M059J (cell line): ENCODE measurements around the gene JADE3. TPM values are rescaled to one million over a fixed set of nuclear protein-coding genes. Genes with fewer than 3 reads are reported as not detected.

Experiments used
- DNase-seq: peaks from one replicate; pipeline ENCODE4 v3.0.0-alpha.2; 2012; ENCODE audit warnings: low read depth
- total RNA-seq: library from RNA; depleted of rRNA; stranded (reverse); fragments of >200 nt; shearing (Covaris generic); gene quantifications from 2 replicates; pipeline ENCODE4 v1.2.3, GENCODE V29; 2014

Gene JADE3
- total RNA-seq, 1 experiment from 2014 or later: 8.6 TPM

GRCh38 chrX:47026198-47026597 lies 114.0 kb downstream of the JADE3 start:
- DNase-seq: no peak

GRCh38 chrX:47030339-47030738 lies 118.1 kb downstream of the JADE3 start:
- DNase-seq: peak; percentile 69

DNA sequence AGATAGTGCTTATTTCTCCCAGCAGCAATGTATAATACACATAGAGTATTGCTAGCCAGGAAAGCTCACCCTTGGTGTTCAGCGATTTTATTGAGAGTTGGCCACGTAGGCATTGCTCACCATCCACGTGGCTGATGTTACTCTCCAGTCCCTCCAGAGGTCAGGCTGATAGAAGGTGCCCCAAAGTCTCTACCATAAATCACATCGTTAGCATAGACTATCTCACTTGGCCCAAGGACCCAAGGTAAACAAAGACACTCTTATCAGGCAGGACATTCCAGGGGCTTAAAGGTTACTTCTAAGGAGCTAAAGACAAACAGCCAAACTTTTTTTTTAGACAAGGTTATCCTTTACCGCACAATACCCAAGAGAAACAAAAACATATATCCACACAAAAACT lies 135.8 kb downstream of the JADE3 start:
- no peak for DNase-seq

- no peak for DNase-seq
These were observed 147.1 kb downstream of the JADE3 start for GRCh38 chrX:47059142-47059874.

GRCh38 chrX:47060708-47061107 lies 148.5 kb downstream of the JADE3 start:
- no peak for DNase-seq

DNA sequence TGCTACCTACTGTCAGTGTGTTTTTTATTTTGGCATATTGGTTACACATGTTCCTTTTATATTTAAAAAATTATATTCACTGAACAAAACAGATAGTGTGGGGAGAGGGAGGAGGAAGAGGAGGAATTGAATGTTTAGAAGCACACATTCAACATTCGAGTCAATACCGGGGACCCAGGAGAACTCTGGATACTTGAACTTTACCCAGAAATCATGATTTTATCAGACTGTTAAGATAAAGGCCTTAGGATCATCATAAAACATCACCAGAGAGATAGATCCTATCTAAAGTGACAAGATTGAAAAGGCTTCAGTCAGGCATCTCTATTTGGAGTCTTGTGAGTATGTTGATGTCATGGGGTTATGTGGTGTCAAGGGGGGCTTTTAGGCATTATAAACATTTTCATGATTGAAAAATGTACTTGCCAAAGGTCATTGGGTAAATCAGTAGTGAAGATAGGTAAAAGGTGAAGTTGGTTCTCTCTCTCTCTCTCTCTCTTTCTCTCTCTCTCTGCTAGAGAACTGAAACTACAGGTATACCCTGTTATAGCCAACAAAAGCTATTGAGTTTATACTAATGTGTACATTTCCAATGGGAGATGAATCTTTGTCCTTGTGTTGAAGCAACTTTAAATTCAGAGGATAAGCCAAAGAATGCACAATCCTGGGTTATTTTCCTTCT lies 149.2 kb downstream of the JADE3 start:
- DNase-seq: no peak

DNA sequence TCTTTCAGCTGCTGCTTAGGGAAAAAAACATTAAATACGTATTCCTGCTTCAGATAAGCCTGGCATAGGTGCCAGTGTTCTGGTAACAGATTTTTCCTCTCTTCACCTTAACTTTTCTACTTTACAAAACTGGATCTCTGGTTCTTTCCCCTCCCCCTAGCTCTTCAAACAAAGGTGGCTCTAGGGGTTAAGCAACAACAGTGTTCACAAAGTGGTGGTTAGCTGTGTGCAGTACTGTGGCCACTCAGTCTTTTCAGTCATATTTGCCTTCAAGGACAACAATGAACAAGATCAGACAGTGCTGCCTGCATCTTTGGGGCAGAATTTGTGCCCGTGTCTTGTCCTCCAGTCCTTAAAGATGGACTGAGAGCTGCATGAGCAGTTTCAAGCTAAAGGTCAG lies 151.0 kb downstream of the JADE3 start:
- DNase-seq: no peak

DNA sequence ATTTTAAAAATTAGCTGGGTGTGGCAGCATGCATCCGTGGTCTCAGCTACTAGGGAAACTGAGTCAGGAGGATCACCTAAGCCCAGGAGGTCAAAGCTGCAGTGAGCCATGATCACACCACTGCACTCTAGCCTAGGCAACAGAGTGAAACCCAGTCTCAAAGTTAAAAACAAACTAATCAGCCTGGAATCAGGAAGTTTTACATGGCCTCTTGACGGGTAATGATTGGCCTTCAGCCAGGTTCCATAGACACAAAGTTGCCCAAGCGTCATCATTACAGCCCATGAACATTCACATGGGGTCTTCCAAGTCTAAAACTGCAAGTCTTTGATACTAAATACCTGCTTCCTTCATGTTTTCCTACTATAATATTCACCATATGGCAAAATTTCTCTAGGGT lies 156.0 kb downstream of the JADE3 start:
- no peak for DNase-seq

DNA sequence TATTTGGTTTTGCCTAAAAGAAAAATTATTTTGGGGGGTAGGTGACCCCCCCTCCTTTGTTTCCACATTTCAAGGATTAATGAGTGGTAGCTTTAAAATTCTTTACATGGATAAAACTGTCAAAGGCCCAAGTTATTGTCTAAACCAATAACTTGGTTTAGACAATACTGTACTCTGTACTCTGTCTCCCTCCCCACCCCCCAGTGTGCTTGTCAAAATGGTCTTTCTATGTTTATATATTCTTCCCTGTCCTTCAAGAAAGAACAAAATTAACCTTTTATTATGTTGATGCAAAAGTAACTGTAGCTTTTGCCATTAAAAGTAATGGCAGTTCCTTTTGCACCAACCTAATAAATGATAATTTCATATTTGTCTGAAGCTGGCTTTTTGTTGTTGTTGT lies 156.5 kb downstream of the JADE3 start:
- DNase-seq: no peak

DNA sequence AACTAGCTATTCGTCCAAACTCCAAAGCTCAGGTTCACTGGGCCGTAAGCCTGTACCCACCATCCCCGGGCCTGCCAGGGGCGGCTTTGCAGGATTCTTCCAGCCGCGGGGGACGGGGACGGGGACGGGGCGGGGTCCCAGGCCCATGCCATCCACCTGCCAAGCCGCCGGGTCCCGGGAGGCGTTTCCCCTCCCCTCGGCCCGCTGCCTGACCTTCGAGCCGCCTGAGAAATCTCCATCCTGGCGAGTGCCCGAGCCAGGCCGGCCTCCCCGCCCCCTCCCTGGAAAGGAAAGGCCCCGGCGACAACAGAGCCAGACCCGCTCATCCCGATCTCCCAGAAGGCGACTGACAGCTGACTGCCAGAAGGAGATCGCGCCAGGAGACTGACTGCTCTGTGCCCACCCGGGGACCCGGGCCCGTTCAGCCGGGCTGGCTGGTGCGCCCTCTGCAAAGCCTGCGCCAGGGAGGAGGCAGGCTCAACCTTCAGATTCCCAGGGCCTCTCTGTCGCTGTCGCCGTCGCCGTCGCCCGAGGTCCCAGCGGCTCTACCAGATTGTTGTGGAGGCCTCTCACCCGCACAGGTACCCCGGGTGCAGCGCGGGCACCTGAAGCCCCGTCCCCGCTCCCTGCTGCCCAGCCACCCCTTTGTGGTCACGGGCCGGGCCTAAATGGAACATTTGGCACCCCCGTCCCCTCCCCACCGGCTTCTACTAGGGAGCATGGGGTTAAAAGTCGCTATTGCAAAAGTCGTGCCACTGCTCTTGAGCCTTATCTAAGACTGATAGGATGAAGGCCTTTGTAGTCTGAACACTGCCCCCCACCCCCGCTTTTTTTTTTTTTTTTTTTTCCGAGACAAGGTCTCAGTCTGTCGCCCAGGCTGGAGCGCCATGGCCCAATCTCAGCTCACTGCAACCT lies 166.2 kb downstream of the JADE3 start, which contains the start of gene RGN:
Gene RGN, plus strand, starts transcription at position 315 of the 915 bp plus-strand sequence. CDS start 2,702 bp downstream, outside the sequence.
- no peak for DNase-seq

- DNase-seq: no peak
These were observed 168.1 kb downstream of the JADE3 start for GRCh38 chrX:47080215-47080914.

DNA sequence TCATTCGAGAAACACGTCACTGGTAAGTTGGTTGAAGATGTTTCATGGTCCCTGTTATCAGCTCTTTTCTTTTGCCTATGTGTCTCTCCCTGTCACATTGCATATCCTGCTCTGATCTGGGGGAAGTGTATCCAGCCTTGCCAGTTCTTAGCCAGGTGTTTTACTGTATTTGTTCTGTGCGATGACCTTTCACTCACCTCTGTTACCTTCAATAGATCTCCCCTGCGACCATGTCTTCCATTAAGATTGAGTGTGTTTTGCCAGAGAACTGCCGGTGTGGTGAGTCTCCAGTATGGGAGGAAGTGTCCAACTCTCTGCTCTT lies 168.7 kb downstream of the JADE3 start:
- no peak for DNase-seq

- peak; percentile 52 for DNase-seq
These were observed 179.0 kb downstream of the JADE3 start for GRCh38 chrX:47091149-47091775.

- peak; percentile 33 for DNase-seq
These were observed 181.0 kb downstream of the JADE3 start for GRCh38 chrX:47093248-47093647.

- no peak for DNase-seq
These were observed 181.6 kb downstream of the JADE3 start for GRCh38 chrX:47093860-47094259.

- DNase-seq: no peak
These were observed 184.8 kb downstream of the JADE3 start for GRCh38 chrX:47097018-47097417.

DNA sequence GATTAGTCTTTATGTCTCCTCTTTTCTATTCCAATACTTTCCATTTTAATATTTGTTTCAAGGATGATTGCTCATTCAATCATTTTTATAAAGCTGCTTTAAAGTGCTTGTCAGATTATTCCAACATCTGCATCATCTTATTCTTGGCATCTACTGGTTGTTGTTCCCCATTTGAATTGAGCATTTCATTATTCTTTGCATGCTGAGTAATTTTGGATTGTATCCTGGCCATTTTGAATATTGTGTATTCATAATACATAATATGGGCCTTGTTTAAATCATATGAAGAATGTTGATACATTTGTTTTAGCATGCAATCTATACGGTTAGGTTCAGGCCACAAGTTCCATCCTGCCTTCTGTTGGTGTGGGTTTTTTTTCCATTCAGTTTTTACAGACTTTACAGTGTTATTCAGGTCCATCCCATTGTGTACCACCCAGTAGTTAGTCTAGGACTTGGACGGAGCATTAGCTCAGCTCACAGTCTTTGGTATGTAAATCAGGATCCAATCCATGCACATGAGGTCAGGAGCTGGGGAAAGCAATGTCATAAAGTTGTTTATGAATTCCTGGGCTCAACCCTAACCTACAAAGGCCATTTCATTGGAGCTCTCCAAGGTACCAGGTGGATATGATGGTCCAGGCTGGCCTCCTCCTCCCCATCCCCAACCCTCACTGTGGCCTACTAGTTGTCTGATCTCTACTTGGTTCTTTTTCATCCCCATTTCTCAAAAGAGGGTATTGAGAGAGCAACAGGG lies 186.3 kb downstream of the JADE3 start:
- no peak for DNase-seq

DNA sequence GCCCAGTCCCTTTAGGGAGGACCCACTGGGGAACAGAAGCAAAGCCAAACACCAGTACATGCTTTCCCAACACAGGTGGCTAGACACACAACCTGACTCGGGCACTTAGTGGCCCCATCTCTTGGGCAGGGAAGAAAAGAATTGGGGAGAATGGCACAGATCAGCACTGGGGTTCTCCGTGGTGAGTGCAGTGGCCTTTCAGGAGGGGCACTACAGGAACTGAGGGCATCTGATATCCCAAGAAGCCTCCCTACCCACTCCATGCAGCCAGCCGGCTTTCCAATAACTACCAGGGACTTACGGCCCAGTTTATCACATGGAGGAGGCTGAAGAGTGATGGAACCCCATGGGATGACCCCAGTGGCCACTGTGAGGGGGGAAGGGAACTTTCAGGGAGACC lies 189.0 kb downstream of the JADE3 start:
- DNase-seq: no peak
